Measurements from ENCODE around the gene HERC3.

Gene HERC3

GRCh38 chr4:88746206-88746605, 153.9 kb downstream of the HERC3 start:
- no peak for DNase-seq (ENCODE audit: low read depth, low spot score)

GRCh38 chr4:88747351-88747750, 155.1 kb downstream of the HERC3 start:
- DNase-seq (ENCODE audit: low read depth, low spot score): no peak

- no peak for DNase-seq (ENCODE audit: low read depth, low spot score)
Measured at GRCh38 chr4:88750369-88750768, 158.1 kb downstream of the HERC3 start.

GRCh38 chr4:88751258-88752075, 159.2 kb downstream of the HERC3 start:
- no peak for DNase-seq (ENCODE audit: low read depth, low spot score)

GRCh38 chr4:88752076-88752463, 159.8 kb downstream of the HERC3 start:
- DNase-seq (ENCODE audit: low read depth, low spot score): no peak

GRCh38 chr4:88752754-88753153, 160.5 kb downstream of the HERC3 start:
- no peak for DNase-seq (ENCODE audit: low read depth, low spot score)

- DNase-seq (ENCODE audit: low read depth, low spot score): no peak
Measured at GRCh38 chr4:88753658-88754571, 161.6 kb downstream of the HERC3 start.

GRCh38 chr4:88754796-88755195, 162.5 kb downstream of the HERC3 start:
- no peak for DNase-seq (ENCODE audit: low read depth, low spot score)

- DNase-seq (ENCODE audit: low read depth, low spot score): no peak
Measured at GRCh38 chr4:88755454-88755853, 163.2 kb downstream of the HERC3 start.

- DNase-seq (ENCODE audit: low read depth, low spot score): no peak
Measured at GRCh38 chr4:88756149-88756548, 163.9 kb downstream of the HERC3 start.

GRCh38 chr4:88757067-88757466, 164.8 kb downstream of the HERC3 start:
- no peak for DNase-seq (ENCODE audit: low read depth, low spot score)

- no peak for DNase-seq (ENCODE audit: low read depth, low spot score)
Measured at GRCh38 chr4:88757776-88758175, 165.5 kb downstream of the HERC3 start.
